Cerebellar nuclear complex (tissue), 1 donor: ENCODE measurements around the gene GOLGA6L7.
A peak's percentile ranks its signal among the peaks of the same experiment; 100 is the strongest.
"Not testable (repeated sequence)": the region's sequence is repeated elsewhere in the genome, so short reads cannot be mapped to it uniquely, and the experiment has no call there.

Source experiments
- DNase-seq, 2 experiments: peaks; one replicate each; lab custom pipeline; 2025; lab: John Stamatoyannopoulos, UW

The GOLGA6L7 gene

GRCh38 chr15:28884151-28884940 is 35.9 kb upstream of the GOLGA6L7 start:
- DNase-seq, result no peak

- no peak for DNase-seq
Observed at GRCh38 chr15:28881600-28881999, 33.2 kb upstream of the GOLGA6L7 start.

- DNase-seq, result no peak
Observed at GRCh38 chr15:28881170-28881569, 32.7 kb upstream of the GOLGA6L7 start.

GRCh38 chr15:28880680-28881079 is 32.2 kb upstream of the GOLGA6L7 start:
- DNase-seq, result no peak

GRCh38 chr15:28879551-28879950 is 31.1 kb upstream of the GOLGA6L7 start:
- no peak for DNase-seq

- DNase-seq, result no peak
Observed at GRCh38 chr15:28878209-28878608, 29.8 kb upstream of the GOLGA6L7 start.

- no peak for DNase-seq
Observed at GRCh38 chr15:28876845-28877185, 28.4 kb upstream of the GOLGA6L7 start.

- DNase-seq, result no peak
Observed at GRCh38 chr15:28876131-28876844, 27.8 kb upstream of the GOLGA6L7 start.

GRCh38 chr15:28875461-28876000 is 27.1 kb upstream of the GOLGA6L7 start:
- DNase-seq, result no peak

- peak in 1 of 2 experiments; percentile 56 for DNase-seq
Observed at GRCh38 chr15:28873585-28874190, 25.2 kb upstream of the GOLGA6L7 start.

GRCh38 chr15:28873006-28873405 is 24.6 kb upstream of the GOLGA6L7 start:
- DNase-seq, result no peak

GRCh38 chr15:28871168-28871567 is 22.7 kb upstream of the GOLGA6L7 start:
- no peak for DNase-seq

- DNase-seq, result no peak
Observed at GRCh38 chr15:28868744-28869345, 20.4 kb upstream of the GOLGA6L7 start.

GRCh38 chr15:28861589-28862293 is 13.3 kb upstream of the GOLGA6L7 start:
- not testable (repeated sequence) for DNase-seq

GRCh38 chr15:28861031-28861534 is 12.6 kb upstream of the GOLGA6L7 start:
- no peak for DNase-seq

GRCh38 chr15:28854578-28854977 is 6.1 kb upstream of the GOLGA6L7 start:
- DNase-seq, result not testable (repeated sequence)

GRCh38 chr15:28853654-28854053 is 5.2 kb upstream of the GOLGA6L7 start:
- not testable (repeated sequence) for DNase-seq

- DNase-seq, result not testable (repeated sequence)
Observed at GRCh38 chr15:28849766-28850165, 1.3 kb upstream of the GOLGA6L7 start.

- DNase-seq, result not testable (repeated sequence)
Observed at GRCh38 chr15:28849271-28849670, 827 bp upstream of the GOLGA6L7 start.

- not testable (repeated sequence) for DNase-seq
Observed at GRCh38 chr15:28847959-28848358, 485 bp downstream of the GOLGA6L7 start.

GRCh38 chr15:28847247-28847646 is 1.2 kb downstream of the GOLGA6L7 start:
- DNase-seq, result not testable (repeated sequence)
